Mucosa of stomach (tissue), 1 donor: ENCODE measurements around the gene JAG2.

Source experiments
- H3K27me3 ChIP-seq: one replicate; pipeline ENCODE4 v1.7.0; 2013; ENCODE audit warnings: mild to moderate bottlenecking, low read length; ENCODE audit not compliant: control insufficient read depth, insufficient read depth
- H3K36me3 ChIP-seq: one replicate; pipeline ENCODE4 v1.7.0; 2013; ENCODE audit warnings: low read length; ENCODE audit not compliant: control insufficient read depth, insufficient read depth
- H3K4me1 ChIP-seq: one replicate; pipeline ENCODE4 v1.7.0; 2013; ENCODE audit warnings: mild to moderate bottlenecking, low read length; ENCODE audit not compliant: control insufficient read depth, insufficient read depth
- H3K4me3 ChIP-seq: one replicate; pipeline ENCODE4 v1.7.0; 2013; ENCODE audit warnings: low read length
- H3K9ac ChIP-seq: one replicate; pipeline ENCODE4 v1.7.0; 2013; ENCODE audit warnings: mild to moderate bottlenecking, low read length, moderate library complexity
- H3K9me3 ChIP-seq: one replicate; pipeline ENCODE4 v1.7.0; 2013; ENCODE audit warnings: mild to moderate bottlenecking, low read length, moderate library complexity; ENCODE audit not compliant: control insufficient read depth
- donor health status: Pancreatic carcinoma.

Gene JAG2

DNA sequence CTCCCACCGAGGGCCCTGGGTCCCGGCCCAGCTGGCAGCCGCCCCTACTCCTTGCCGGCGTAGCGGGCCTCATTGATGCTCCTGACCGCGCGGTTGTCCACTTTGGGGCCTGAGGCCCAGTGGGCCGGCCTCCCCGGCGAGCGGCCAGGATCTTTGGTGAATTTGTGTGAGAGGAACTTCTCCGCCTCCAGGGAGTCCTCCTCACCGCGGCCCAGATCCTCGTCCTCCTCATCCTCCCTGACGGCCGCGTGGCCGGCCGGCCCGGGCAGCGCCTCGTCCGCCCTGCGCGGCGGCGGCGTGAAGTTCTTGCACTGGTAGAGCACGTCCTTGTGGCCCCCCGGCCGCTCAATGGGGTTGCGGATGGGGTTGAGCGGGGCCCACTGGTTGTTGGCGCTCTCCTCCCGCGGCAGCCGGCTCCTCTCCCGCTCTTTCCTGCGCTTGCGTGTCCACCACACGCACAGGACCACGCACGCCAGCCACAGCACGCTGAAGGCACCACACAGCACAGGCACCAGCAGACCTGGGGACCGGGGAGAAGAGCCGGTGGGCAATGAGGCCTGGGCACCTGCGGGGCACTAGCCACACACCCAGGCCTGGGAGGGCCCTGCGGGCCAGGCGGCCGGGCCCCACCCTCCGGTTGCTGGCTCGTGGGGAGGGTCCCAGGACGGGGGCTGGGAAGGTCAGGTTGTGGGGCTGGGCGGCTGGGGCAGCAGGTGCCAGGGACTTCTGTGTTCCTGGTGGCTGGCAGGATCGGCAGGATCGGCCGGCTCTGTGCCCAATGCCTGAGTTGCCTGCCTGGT is 25.7 kb downstream of the JAG2 start:
- Histone ChIP-seq H3K4me3 (no peak overlapping the region), H3K36me3 (no peaks in the 10 kb centered on the region), H3K27me3 (no peaks in the 10 kb centered on the region), H3K9ac (no peak overlapping the region), H3K9me3 (no peaks in the 10 kb centered on the region), H3K4me1 (no peaks in the 10 kb centered on the region)

DNA sequence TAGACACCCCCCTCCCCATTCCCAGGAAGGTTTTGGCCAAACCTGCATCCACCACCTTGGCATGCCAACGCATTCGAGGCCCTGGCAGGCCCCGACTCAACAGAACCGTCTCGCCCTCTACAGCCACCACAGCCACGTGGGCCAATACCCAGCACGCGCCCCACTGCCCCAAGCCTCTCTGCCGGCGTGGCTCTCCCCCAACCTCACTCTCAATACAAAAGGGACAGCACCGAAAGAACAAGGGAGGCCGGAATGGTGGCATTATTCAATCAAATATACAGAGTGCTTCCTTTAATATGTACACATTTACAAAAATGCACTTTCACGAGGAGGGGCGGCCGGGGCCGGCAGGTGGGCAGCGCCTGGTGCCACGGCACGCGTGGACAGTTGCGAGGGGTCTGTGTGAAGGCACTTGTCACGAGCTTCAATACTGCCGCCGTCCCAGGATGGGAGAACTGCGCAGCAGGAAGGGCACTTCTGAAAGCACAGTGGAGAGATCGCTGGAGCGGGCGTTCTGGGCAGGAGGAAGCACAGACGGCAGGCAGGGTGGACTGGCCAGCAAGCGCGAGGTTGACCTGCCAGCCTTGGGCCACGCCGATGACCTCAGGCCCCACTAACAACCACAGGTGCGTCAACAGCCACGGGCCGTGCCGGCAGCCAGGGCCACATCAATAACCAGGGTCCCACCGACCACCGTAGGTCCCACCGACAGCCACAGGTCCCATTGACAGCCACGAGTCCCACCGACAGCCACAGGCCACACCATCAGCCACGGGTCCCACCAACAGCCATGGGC is 26.9 kb downstream of the JAG2 start:
- H3K36me3 ChIP-seq, result no peaks in the 10 kb centered on the region
- no peak overlapping the region for H3K4me3 ChIP-seq
- H3K9ac ChIP-seq, result no peak overlapping the region
- no peaks in the 10 kb centered on the region for H3K9me3 ChIP-seq
- H3K4me1 ChIP-seq, result no peaks in the 10 kb centered on the region
- no peaks in the 10 kb centered on the region for H3K27me3 ChIP-seq

DNA sequence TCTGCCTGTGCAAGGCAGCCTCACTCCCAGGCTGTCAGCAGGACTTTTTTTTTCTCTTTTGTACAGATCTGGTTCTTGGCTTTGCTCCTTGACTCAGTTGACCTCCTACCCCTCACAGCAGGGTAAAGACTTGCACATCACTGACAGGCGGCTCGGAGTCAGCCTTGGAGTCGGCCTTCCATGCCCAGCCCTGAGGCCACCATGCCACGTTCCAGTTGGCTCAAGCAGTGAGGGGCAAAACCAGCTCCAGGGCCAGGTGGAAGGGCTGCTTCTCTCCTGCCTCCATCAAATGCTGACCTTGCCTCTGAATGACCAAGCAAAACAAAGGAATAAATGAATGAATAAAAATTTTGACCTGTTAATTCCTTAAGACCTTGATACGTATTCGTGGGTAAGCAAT is 27.6 kb downstream of the JAG2 start:
- H3K36me3 ChIP-seq, result no peaks in the 10 kb centered on the region
- H3K9me3 ChIP-seq, result no peaks in the 10 kb centered on the region
- no peak overlapping the region for H3K4me3 ChIP-seq
- H3K9ac ChIP-seq, result no peak overlapping the region
- H3K4me1 ChIP-seq, result no peaks in the 10 kb centered on the region
- H3K27me3 ChIP-seq, result no peaks in the 10 kb centered on the region

DNA sequence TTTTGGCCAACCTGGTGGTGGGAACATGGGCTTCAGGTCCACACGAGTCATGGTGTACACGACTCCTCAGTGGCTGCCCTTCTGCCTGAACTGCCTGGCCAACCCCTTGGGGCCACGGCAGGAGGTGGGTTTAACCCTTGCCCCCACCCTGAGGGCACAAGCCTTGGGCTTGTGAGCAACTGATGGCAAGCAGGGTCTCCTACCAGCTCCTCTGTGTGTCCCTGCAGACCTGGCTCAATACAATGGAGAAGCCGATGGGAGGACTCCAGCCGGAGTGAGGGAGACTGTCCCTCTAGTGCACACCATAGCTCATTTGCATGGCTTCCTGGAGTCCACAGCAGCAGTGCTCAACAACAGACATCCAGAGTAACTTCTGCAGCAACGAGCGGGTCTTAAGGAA is 28.0 kb downstream of the JAG2 start:
- Histone ChIP-seq H3K27me3 (no peaks in the 10 kb centered on the region), H3K9me3 (no peaks in the 10 kb centered on the region), H3K4me3 (no peak overlapping the region), H3K4me1 (no peaks in the 10 kb centered on the region), H3K9ac (no peak overlapping the region), H3K36me3 (no peaks in the 10 kb centered on the region)

DNA sequence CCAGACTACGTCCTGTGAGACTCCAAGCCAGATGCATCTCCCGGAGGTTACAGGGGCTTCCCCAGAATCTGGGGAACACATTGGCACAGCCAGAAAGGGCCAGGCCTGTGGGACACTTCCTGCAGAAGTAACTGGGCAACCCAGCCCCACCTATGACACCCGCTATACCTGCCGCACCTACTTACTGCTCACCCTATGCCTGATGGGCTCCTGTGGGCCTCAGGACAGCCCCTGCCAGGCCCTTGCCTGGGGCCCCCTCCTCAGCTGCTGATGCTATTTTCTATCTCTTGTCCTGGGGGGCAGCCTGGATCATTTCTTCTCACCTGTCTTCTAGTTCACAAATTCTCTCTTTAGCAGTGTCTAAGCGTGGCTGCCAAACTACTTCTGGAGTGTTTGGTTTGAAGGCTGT is 28.7 kb downstream of the JAG2 start:
- no peak overlapping the region for H3K9ac ChIP-seq
- no peaks in the 10 kb centered on the region for H3K4me1 ChIP-seq
- H3K9me3 ChIP-seq, result no peaks in the 10 kb centered on the region
- no peaks in the 10 kb centered on the region for H3K36me3 ChIP-seq
- H3K4me3 ChIP-seq, result no peak overlapping the region
- peaks cover under 1% of the 10 kb centered on the region for H3K27me3 ChIP-seq

DNA sequence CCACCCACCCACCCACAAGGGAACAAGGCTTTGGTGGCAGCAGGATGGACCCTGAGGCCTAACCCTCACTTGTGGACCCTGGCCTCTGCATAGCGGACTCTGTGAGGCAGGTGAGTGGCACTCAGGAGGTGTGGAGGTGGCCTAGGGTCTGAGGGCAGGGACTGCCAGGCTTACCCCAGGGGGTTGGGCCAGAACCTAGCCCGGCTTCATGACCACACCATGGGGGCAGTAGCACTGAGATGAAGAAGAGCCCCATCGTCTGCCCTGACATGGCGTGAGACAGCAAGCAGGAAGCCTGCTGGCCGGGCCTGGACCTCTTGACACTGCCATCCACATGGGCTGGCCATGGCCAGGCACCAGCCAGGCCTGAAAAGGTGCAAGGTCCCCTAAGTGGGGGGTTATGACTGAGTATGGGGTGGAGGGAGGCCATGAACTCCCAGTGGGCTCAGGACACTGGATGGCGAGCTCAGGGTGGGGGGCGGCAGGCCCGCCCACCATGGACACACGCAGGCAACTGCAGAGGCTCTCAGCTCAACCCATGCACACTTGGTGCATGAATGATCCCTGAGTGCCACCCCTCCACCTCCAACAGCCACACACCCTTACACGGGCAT is 29.3 kb downstream of the JAG2 start:
- Histone ChIP-seq H3K4me3 (no peak overlapping the region), H3K4me1 (no peaks in the 10 kb centered on the region), H3K9me3 (no peaks in the 10 kb centered on the region), H3K36me3 (no peaks in the 10 kb centered on the region), H3K9ac (no peak overlapping the region), H3K27me3 (peaks cover 4% of the 10 kb centered on the region)

DNA sequence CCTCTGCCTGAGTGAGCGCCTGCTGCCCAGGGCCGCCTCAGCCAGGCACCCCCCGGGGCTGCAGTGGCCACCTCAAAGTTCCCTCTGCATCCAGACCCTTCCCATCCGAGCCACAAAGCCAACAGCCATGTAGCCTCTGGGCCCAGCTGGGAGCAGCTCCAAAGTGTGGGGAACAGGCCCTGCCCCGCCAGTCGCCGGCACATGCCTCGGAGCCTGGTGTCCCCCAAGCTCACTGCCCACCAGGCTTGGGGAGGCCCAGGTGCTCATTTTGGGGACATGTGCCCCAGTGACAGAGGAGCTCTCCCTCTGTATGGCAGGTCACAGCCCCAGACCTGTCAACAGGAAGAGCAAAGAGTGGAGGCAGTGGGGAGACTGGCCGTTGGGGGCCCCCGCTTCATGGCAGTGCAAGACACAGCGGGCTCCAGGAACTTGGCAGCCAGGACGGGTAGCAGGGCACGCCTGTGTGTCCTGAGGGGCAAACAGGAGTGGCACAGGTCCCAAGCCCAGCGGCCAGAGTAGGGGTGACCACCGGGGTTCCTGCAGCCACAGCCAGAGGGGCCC is 29.9 kb downstream of the JAG2 start:
- no peaks in the 10 kb centered on the region for H3K36me3 ChIP-seq
- H3K27me3 ChIP-seq, result peaks cover 4% of the 10 kb centered on the region
- no peaks in the 10 kb centered on the region for H3K9me3 ChIP-seq
- H3K4me1 ChIP-seq, result no peaks in the 10 kb centered on the region
- H3K9ac ChIP-seq, result no peak overlapping the region
- H3K4me3 ChIP-seq, result no peak overlapping the region

DNA sequence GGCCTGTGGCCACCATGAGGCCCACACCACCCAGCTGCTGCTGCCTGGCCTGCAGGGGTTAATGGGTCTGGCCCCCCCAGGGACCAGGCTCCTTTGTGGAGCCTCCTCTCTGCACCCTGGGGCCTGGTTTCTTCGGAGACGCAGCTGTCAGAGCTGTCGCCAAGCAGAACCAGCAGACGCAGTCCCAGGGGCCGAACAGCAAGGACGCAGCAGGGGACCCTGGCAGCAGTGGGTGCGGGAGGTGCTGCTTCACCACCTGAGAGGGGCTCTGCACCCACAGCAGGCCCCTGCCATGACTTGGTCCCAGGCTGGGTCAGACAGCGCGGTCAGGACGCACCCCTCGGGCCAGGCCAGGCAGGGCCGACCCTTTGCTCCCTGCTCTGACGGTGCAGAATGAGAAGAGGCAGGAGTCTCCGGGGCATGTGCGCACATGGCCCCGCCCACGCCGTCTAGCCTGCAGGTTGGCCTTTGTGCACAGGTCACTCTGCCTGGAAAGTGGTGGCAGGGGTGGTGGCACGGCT is 30.5 kb downstream of the JAG2 start:
- Histone ChIP-seq H3K9me3 (no peaks in the 10 kb centered on the region), H3K4me3 (no peak overlapping the region), H3K36me3 (no peaks in the 10 kb centered on the region), H3K4me1 (no peaks in the 10 kb centered on the region), H3K9ac (no peak overlapping the region), H3K27me3 (peaks cover 4% of the 10 kb centered on the region)

DNA sequence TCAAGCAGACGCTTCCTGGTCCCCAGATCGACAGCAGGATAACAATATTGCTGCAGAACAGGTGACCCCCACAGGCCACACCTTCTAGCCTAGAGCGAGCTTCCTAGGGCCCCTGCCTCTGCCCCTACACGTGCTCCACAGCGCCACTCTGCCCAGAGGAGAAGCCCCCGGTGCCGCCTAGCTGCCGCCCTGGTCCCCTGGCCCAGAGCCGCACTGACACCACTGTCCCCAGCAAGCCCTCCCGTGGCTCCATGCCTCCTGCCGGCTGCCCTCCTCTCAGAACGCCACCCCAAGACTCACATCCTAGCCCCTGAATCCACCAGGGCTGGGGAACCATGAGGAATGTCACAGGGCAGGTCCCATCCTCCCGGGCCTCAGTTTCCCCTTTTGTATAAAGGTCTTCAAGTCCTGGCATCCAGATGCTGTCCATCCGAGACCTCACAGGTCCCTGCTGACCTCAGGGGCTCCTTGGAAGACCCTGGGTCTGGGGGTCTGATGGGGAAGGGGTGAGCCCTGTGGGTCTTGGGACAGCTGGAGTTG is 31.0 kb downstream of the JAG2 start:
- H3K36me3 ChIP-seq, result no peaks in the 10 kb centered on the region
- H3K4me1 ChIP-seq, result no peaks in the 10 kb centered on the region
- H3K27me3 ChIP-seq, result peaks cover 4% of the 10 kb centered on the region
- no peak overlapping the region for H3K9ac ChIP-seq
- H3K9me3 ChIP-seq, result no peaks in the 10 kb centered on the region
- H3K4me3 ChIP-seq, result no peak overlapping the region

DNA sequence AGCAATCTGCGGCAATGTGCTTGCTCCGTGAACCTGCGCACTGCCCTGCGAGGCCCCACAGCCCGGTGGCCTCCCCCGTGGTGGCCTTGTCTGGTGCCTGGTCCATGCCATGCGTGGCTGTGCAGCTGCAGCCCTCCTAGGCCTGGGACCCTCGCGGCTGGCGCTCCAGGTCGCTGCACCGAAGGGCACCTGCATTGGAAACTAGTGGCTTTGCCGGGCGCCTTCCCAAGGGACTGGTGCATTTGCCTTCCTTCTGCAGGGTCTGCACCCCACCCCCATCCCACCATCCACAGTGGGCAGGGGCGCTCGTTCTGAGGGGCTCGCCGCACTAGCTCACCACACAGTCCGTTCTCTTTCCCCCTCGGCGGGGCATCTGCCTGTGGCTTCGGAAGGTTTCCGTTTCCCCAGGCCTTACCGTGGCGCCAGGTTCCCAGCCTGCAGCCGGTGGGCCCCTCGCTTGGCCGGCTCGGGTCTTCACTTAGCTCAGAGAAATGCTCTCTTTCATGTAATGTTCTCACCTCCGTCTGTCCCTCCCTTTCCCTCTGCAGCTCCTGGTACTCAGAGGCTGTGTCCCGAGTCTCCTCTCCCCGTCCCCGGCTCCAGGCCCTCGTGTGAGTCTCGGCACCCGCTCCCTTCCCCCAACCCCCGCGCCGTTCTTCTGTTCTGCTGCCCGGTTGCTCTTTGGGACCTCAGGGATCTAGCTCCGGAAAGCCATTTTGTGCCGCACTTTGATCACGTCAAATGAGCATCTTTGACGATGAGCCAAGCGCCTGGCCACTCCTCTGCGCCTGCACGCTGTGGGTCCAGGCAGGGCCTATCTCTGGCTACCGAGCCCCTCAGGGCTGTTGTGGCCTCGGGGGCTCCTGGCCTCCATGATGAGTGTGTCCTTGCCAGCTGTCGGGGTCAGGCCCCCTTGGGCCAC is 31.9 kb downstream of the JAG2 start:
- Histone ChIP-seq H3K4me3 (no peak overlapping the region), H3K4me1 (no peaks in the 10 kb centered on the region), H3K27me3 (peaks cover 4% of the 10 kb centered on the region), H3K9me3 (no peaks in the 10 kb centered on the region), H3K9ac (no peak overlapping the region), H3K36me3 (no peaks in the 10 kb centered on the region)
